ENCODE results near the gene PIP4K2A.
A peak's percentile ranks its signal among the peaks of the same experiment; 100 is the strongest.

PIP4K2A gene

GRCh38 chr10:22598478-22598877 is 115.9 kb downstream of the PIP4K2A start:
- no peak for DNase-seq

- no peak for DNase-seq
These were observed 117.2 kb downstream of the PIP4K2A start for GRCh38 chr10:22597138-22597537.

- no peak for DNase-seq
These were observed 120.7 kb downstream of the PIP4K2A start for GRCh38 chr10:22593636-22594198.

GRCh38 chr10:22593026-22593425 is 121.4 kb downstream of the PIP4K2A start:
- no peak for DNase-seq

GRCh38 chr10:22589851-22590514 is 124.4 kb downstream of the PIP4K2A start:
- no peak for DNase-seq

GRCh38 chr10:22588462-22588861 is 125.9 kb downstream of the PIP4K2A start:
- no peak for DNase-seq

- no peak for DNase-seq
These were observed 130.7 kb downstream of the PIP4K2A start for GRCh38 chr10:22583683-22584082.

- no peak for DNase-seq
These were observed 132.9 kb downstream of the PIP4K2A start for GRCh38 chr10:22581461-22581860.

- DNase-seq = no peak
These were observed 133.7 kb downstream of the PIP4K2A start for GRCh38 chr10:22580711-22581110.

- no peak for DNase-seq
These were observed 134.6 kb downstream of the PIP4K2A start for GRCh38 chr10:22579826-22580225.

GRCh38 chr10:22573820-22574569 is 140.4 kb downstream of the PIP4K2A start:
- DNase-seq = no peak

GRCh38 chr10:22570733-22571430 is 143.5 kb downstream of the PIP4K2A start:
- no peak for DNase-seq

- DNase-seq = no peak
These were observed 144.1 kb downstream of the PIP4K2A start for GRCh38 chr10:22570234-22570633.

GRCh38 chr10:22568928-22569327 is 145.4 kb downstream of the PIP4K2A start:
- DNase-seq = no peak

- no peak for DNase-seq
These were observed 150.3 kb downstream of the PIP4K2A start for GRCh38 chr10:22564060-22564459.

- no peak for DNase-seq
These were observed 152.5 kb downstream of the PIP4K2A start for GRCh38 chr10:22561909-22562308.

GRCh38 chr10:22560913-22561239 is 153.5 kb downstream of the PIP4K2A start:
- DNase-seq = no peak

- no peak for DNase-seq
These were observed 154.1 kb downstream of the PIP4K2A start for GRCh38 chr10:22560096-22560912.

- DNase-seq = no peak
These were observed 157.1 kb downstream of the PIP4K2A start for GRCh38 chr10:22557321-22557720.

GRCh38 chr10:22556774-22557173 is 157.6 kb downstream of the PIP4K2A start:
- DNase-seq = no peak

GRCh38 chr10:22554461-22555182 is 159.8 kb downstream of the PIP4K2A start:
- DNase-seq = peak; percentile 83
